HG02571 (cell line): ENCODE results near the gene ANKS1B.
"Not testable (repeated sequence)": the region's sequence is repeated elsewhere in the genome, so short reads cannot be mapped to it uniquely, and the experiment has no call there.

ENCODE experiments used
- ATAC-seq: cut with Tn5 transposase; IDR thresholded peaks from one replicate; pipeline ENCODE4 v1.9.1; 2021; ENCODE audit warnings: mild to moderate bottlenecking, moderate library complexity; ENCODE audit not compliant: unreplicated experiment

ANKS1B gene

GRCh38 chr12:99388671-99389195, 596.0 kb downstream of the ANKS1B start:
- no peak for ATAC-seq

DNA sequence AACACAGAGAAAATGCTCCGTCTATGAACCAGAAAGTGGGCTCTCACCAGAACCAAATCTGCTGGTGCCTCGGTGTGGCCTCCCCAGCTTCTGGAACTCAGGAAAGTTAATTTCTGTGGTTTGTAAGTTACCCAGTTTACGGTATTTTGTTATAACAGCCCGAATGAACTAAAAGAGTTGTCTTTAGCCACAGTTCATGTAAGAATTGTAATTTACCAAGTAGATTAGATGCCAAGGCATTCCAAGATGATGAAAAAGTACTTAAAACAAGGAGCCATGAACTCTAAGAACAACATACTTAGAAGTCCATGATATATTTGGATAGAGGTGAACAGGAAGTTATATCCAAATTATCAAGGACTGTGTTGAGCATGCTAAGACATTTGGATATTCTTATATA, 597.1 kb downstream of the ANKS1B start:
- no peak for ATAC-seq

GRCh38 chr12:99386907-99387306, 597.8 kb downstream of the ANKS1B start:
- ATAC-seq = no peak

GRCh38 chr12:99383258-99383657, 601.5 kb downstream of the ANKS1B start:
- no peak for ATAC-seq

GRCh38 chr12:99381992-99382391, 602.7 kb downstream of the ANKS1B start:
- ATAC-seq = peak; percentile 84

DNA sequence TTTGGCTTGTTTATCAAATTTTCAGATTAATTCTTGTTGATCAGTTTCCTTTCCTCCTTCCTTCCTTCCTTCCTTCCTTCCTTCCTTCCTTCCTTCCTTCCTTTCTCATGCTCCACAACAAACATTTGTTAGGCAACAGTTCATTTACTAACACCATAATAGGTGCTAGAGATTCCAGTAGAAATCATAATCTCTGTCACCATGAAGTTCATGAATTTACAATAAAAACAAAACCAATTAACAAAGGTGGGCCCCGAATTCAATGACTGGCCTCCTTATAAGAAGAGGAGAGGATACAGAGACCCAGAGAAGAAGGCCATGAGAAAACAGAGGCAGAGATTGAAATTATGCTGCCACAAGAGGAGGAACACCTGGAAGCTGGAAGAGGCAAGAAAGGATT, 604.0 kb downstream of the ANKS1B start:
- ATAC-seq = no peak

- no peak for ATAC-seq
Measured at GRCh38 chr12:99374023-99374422, 610.7 kb downstream of the ANKS1B start.

GRCh38 chr12:99372257-99372920, 612.3 kb downstream of the ANKS1B start:
- ATAC-seq = no peak

DNA sequence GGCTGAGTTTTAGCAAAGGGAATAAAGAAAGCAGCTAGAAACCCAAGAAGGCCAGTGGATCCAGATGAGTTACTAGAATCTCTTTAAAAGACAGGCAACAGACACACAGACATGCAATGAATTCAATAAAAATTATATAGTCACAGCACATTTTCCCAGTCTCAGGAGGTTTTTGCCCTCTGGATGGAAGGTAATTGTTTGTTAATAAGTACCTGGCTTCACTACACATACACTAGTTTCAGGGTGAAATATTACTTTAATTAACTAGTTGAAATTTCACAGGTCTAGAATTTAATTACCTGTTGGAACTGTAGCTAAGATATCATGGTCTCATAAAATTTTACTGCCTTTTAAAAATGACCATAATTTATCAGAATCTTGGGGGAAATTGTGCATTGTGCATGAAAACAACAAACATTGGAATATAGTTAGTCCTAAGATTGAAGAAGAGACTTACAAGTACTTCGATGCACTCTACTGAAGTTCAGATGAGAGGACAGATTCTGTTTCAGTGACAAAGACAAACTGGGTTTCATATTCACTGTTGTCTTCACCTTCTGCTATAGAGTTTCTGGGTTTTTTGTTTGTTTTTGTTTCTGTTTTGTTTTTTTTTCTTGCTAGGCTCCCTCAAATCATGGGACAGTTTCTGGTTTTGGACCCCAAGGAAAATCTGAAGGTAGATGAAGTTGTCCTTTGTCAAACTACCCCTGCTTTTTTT, 614.2 kb downstream of the ANKS1B start:
- no peak for ATAC-seq

GRCh38 chr12:99367181-99367580, 617.6 kb downstream of the ANKS1B start:
- no peak for ATAC-seq

GRCh38 chr12:99352269-99352668, 632.5 kb downstream of the ANKS1B start:
- ATAC-seq = no peak

- ATAC-seq = no peak
Measured at GRCh38 chr12:99343960-99344359, 640.8 kb downstream of the ANKS1B start.

DNA sequence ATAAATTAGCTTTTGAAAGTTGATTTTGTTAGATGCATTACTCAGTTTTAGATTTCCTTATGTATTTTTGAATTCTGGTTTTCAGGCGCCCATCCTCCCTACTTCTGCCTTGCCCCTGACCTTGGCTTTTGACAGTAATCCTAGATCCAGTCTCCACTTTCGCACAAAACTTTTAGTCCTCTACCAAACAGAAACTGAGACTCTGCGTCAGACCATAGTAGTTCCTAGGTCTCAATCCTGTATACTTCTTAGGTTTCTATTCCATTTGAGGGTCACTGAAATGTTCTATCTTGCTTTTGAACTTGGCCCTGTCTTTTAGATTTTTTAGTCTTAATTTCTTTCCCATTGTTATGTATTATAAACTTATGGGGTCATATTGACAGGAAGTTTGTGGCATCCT, 645.1 kb downstream of the ANKS1B start:
- no peak for ATAC-seq

DNA sequence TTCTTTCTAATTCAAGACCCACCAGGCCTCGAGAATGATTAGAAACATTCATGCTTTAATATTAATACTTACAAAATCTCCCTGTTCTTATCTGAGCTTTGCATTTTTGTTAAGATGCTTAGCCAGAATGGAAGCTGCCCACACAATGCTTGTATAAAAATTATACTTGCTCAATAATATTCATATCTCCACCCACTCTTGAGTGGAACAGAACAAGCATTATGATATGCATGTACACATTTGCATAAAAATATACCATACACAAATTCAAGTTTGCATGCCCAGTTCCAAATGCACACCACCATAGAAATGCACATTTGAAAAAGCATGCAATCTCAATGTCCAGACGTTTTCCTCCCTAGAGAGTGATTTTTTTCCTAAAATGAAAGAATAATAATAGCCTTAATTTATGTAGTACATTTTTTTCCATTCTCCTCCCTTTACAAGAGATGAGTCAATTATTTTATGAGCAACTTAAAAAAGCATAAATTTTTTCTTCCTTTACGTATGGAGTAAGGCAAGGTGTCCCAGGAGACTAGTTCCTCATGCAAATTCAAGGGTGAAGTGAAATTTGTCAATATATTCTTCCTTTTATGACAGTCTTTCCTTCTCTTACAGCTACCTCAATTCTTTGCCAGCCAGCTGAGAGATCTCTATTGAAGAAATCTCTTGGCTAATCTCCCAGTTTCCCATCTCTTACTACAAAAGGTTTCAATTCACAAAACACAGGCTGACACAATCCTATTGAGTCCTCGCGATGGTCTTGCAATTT, 650.3 kb downstream of the ANKS1B start:
- no peak for ATAC-seq

DNA sequence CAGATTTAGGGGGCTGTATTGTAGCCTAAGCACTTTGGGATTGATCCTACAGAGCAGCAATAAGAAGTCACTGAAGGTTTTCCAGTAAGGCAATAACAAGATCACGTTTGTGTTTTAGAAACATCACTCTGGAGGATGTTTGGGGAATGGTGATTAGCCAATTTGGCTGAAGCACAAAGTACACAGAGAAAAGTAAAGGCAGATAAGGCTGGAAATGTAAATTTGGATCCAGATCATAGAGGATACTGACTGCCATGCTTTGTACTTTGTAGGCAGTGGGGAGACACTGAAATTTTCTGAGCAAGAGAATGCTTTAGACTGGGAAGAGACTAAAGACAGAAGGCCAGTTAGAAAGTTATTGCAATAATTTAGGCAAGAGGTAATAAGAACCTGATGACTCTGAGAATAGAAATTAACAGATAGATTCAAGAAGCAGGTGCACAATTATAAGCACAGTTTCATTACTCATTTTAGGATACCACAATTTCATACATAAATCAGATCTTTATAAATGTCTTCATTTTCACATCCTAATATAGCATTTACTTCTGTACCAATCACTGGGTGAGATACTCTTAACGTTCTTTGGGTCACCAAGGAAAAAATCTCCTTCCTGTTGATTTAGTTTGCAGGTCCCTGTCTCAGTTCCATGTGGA, 651.7 kb downstream of the ANKS1B start:
- no peak for ATAC-seq

GRCh38 chr12:99330216-99330615, 654.5 kb downstream of the ANKS1B start:
- no peak for ATAC-seq

DNA sequence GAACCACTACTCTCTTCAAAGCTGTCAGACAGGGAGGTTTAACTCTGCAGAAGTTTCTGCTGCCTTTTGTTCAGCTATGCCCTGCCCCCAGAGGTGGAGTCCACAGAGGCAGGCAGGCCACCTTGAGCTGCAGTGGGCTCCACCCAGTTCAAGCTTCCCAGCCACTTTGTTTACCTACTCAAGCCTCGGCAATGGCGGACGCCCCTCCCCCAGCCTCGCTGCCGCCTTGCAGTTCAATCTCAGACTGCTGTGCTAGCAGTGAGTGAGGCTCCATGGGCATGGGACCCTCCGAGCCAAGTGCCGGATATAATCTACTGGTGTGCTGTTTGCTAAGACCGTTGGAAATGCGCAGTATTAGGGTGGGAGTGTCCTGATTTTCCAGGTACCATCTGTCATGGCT, 663.5 kb downstream of the ANKS1B start:
- not testable (repeated sequence) for ATAC-seq

DNA sequence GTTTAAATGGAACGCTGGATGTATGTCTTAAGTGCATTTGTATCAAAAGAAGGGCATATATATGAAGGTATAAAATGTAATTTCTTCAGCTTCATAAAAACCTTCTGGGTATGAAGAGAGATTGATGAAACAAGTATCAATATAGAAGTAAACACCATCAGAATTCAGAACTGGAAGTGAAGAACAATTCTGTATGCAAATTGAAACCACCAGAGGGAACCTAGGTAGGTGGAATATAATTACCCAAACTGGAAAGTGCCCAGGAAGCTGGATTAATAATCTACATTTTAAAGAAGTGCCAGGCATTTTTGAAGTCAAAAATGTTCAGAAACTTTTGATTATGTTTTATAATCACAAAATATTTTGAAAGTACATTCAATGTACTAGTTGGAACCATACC, 673.4 kb downstream of the ANKS1B start:
- ATAC-seq = no peak

GRCh38 chr12:99309812-99310211, 674.9 kb downstream of the ANKS1B start:
- no peak for ATAC-seq

GRCh38 chr12:99302874-99303273, 681.9 kb downstream of the ANKS1B start:
- ATAC-seq = no peak

DNA sequence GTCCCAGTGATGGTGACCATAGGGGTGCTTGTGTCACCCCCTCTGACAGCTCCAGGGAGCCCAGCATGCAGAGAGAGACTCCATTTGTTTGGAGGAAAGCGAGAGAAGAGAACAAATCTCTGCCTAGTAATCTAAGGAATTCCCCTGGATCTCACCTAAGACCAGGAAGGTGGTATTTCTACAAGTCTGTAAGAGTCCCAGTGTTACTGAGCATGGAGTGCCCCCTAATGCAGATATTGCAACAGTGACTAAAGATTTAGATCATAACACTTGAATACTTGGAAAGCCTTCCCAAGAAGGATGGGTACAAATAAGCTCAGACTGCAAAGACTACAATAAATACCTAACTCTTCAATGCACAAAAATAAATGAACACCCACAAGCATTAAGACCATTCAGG, 697.6 kb downstream of the ANKS1B start:
- ATAC-seq = no peak
